GM21723 (cell line): Measurements from ENCODE around the gene LHX8.

ENCODE experiments used
- ATAC-seq: cut with Tn5 transposase; IDR thresholded peaks from one replicate; pipeline ENCODE4 v1.9.1; 2021; ENCODE audit warnings: mild to moderate bottlenecking, moderate library complexity; ENCODE audit not compliant: unreplicated experiment

LHX8 gene

DNA sequence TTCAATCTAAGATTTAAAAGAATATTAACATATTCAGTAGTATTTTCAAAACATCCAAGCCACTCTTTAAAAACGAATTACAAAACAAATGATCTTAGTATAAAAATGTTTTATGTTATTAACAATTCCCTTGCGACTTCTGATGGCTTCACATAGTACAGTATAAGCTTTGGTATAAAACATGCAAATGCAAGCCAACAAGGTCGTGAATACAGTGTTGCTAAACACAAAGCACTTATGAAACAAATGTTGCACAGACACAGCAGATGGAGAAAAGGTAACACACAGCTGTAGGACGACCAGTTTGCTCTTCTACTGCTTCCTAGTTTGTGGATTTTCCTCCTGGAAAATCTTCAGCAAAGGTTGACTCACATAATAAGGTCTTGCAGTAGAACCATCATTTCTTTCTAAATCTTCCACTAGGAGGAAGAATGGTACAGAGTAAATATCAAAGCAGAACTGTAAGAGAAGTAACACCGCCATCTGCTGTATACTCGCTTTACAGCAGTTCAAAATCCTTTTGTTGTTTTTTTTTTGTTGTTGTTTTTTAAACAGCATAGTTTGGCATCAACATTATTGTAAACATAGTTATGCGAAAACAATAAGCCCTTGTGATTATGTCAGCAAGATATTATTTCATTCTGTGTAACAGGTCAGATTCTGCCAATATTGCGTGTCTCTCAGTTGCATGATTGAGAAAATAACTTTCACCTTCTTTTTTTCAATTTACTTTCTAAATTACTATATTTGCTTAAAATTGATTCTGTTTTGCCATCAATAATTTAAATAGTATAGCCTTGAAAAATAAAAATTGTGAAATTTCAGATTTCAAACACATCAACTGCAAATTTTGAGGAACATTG, 69.5 kb downstream of the LHX8 start:
- peak; percentile 93 for ATAC-seq

DNA sequence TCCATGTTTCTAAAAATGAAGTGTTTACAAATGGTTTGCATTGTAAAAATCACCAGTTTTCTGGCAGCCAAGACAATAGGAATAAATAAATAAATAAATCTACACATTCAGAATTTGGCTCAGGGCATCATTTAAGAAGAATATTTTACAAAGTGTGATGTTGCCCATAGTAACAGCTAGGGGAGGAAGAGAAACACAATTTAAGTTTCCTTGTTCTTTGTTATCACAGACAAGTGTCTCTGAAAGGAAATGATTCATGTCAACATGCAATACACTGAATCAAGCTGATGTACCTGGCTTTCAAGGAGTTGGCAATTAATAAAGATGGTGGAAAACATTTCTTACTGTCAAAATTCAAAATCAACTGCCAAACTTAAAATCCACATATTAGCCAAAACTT, 74.7 kb downstream of the LHX8 start:
- ATAC-seq = no peak
